Mucosa of rectum (tissue), 2 donors: ENCODE data around the gene PICK1.

Experiments used
- H3K27ac ChIP-seq, 2 donors: one replicate each; pipeline ENCODE4 v1.7.0; 2013; ENCODE audit warnings: inconsistent platforms in 2 of 2, low read depth in 2 of 2, low read length in 2 of 2
- H3K27me3 ChIP-seq, 2 donors: one replicate each; pipeline ENCODE4 v1.7.0; 2013; ENCODE audit warnings: low read length in 2 of 2; ENCODE audit not compliant: control insufficient read depth in 2 of 2, insufficient read depth in 2 of 2
- H3K36me3 ChIP-seq, 2 donors: one replicate each; pipeline ENCODE4 v1.7.0; 2013; ENCODE audit warnings: low read length in 2 of 2; ENCODE audit not compliant: control insufficient read depth in 2 of 2, insufficient read depth in 2 of 2
- H3K4me1 ChIP-seq, 2 donors: one replicate each; pipeline ENCODE4 v1.7.0; 2013; ENCODE audit warnings: low read length in 2 of 2, mild to moderate bottlenecking in 1 of 2; ENCODE audit not compliant: control insufficient read depth in 2 of 2, insufficient read depth in 2 of 2
- H3K4me3 ChIP-seq, 2 donors: one replicate each; pipeline ENCODE4 v1.7.0; 2013; ENCODE audit warnings: low read length in 2 of 2
- H3K9ac ChIP-seq, 2 donors: one replicate each; pipeline ENCODE4 v1.7.0; 2013; ENCODE audit warnings: low read length in 2 of 2, low read depth in 1 of 2, mild to moderate bottlenecking in 1 of 2
- H3K9me3 ChIP-seq, 2 donors: one replicate each; pipeline ENCODE4 v1.7.0; 2013; ENCODE audit warnings: low read length in 2 of 2; ENCODE audit not compliant: control insufficient read depth in 2 of 2
- donor health status: healthy.
- donor health status: Normal muscosa, but diverticular disease.

PICK1 gene

DNA sequence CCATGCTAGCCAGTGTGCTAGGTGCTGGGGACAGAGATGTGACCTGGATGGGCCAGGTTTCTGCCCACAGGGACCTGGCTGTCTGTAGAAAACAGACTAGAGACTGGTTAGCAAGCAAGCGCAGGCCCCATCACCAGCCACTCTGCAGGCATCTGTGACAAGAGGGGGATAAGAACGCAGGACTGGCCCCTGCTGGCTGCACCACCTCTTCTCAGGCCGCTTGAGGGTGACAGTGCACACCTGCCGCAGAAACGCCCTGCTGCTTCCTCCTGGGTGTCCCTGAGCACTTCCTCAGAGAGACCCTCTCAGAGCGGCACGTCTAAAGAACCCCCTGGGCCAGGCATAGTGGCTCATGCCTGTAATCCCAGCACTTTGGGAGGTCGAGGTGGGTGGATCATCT lies 5.9 kb upstream of the PICK1 start:
- Histone ChIP-seq H3K27me3 (peaks cover 3 to 4% of the 10 kb centered on the region in 2 donors), H3K4me3 (no peak overlapping the region), H3K9me3 (no peaks in the 10 kb centered on the region), H3K36me3 (no peaks in the 10 kb centered on the region), H3K27ac (no peak overlapping the region), H3K4me1 (peaks cover 0 to 2% of the 10 kb centered on the region in 2 donors), H3K9ac (no peak overlapping the region)

DNA sequence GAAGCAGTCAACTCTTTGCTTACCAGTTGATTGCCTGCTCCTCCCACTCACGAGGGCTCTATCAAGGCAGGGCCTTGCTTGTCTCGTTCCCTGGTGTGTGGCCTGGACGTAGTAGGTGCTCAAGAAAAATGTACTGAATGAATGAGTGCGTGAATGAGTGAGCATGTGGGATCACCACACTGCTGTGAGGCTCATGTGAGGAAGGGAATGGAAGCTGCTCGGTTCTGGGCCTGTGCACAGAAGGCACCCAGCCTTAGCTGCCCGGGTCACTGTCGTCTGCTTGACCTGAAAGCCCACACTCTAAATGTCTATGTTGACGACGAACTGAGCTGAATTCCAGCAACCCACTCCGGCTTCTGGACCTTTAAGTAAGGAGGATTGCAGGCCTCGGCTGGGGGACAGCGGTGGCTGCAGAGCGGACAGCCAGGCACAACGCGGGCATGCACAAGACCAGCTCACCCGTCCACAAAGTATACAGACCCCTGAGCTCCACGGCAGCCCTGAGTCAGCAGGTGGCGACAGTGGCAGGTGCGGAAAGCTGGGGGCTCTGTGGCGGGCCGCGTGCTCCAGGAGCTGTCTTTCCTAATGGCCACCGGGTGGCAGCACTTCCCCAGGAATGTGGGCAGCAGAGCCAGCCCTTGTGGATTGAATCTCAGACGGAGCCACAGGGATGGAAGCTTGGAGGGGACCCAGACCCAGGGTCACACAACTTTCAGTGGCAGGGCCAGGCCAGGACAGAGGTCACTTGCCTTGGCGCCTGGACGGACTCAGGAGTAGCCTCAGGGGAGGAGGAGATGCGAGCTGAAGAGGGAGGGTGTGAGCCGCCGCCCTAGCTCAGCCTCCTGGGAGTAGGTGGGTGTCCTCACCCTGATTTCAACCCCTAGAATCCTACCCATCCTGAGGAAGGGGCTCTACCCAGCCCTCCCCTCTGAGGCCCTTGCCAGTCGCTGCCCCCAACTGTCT lies 5.0 kb upstream of the PICK1 start:
- Histone ChIP-seq H3K27ac (no peak overlapping the region), H3K4me3 (no peak overlapping the region), H3K36me3 (no peaks in the 10 kb centered on the region)

DNA sequence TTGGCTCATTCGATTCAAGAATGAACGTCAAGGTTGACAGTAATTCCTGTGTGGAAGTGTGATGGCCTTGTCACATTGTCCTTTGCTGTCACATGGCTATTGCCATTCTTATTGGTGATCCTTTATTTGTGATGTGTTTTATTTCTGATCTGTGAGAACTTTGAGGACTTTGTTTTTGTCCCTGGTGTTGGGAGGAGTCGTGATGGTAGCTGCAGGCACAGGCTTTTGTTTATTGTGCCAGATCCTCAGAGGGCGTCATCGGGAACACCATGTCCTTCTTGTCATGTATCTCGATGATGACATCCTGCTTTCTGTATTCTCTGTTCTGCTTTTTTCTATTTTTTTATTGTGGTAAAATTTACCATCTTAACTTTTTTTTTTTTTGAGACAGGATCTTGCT lies 5.6 kb downstream of the PICK1 start:
- Histone ChIP-seq H3K9me3 (no peaks in the 10 kb centered on the region), H3K4me3 (no peak overlapping the region), H3K36me3 (peaks cover 28 to 34% of the 10 kb centered on the region in 2 donors), H3K27me3 (no peaks in the 10 kb centered on the region), H3K9ac (no peak overlapping the region), H3K27ac (no peak overlapping the region), H3K4me1 (peaks cover 0 to under 1% of the 10 kb centered on the region in 2 donors)

More for the DNA sequence above, 5.0 kb upstream of the PICK1 start:
- H3K4me1 ChIP-seq = peaks cover 0 to 2% of the 10 kb centered on the region in 2 donors
- no peaks in the 10 kb centered on the region for H3K9me3 ChIP-seq
- H3K27me3 ChIP-seq = peaks cover 3 to 4% of the 10 kb centered on the region in 2 donors
- no peak overlapping the region for H3K9ac ChIP-seq

- H3K9ac ChIP-seq = no peak overlapping the region
- no peaks in the 10 kb centered on the region for H3K9me3 ChIP-seq
- H3K4me3 ChIP-seq = no peak overlapping the region
- H3K4me1 ChIP-seq = no peaks in the 10 kb centered on the region
- H3K27ac ChIP-seq = no peak overlapping the region
- H3K36me3 ChIP-seq = peaks cover 27 to 37% of the 10 kb centered on the region in 2 donors
- no peaks in the 10 kb centered on the region for H3K27me3 ChIP-seq
Measured at GRCh38 chr22:38065539-38065938, 8.3 kb downstream of the PICK1 start.

GRCh38 chr22:38066381-38067027 lies 9.3 kb downstream of the PICK1 start:
- no peak overlapping the region for H3K27ac ChIP-seq

GRCh38 chr22:38067028-38067415 lies 9.8 kb downstream of the PICK1 start:
- no peak overlapping the region for H3K9ac ChIP-seq
- no peaks in the 10 kb centered on the region for H3K9me3 ChIP-seq
- H3K27me3 ChIP-seq = no peaks in the 10 kb centered on the region
- H3K27ac ChIP-seq = no peak overlapping the region
- H3K4me1 ChIP-seq = no peaks in the 10 kb centered on the region
- H3K4me3 ChIP-seq = no peak overlapping the region
- peaks cover 28 to 41% of the 10 kb centered on the region in 2 donors for H3K36me3 ChIP-seq

More at GRCh38 chr22:38066381-38067027, 9.3 kb downstream of the PICK1 start:
- Histone ChIP-seq H3K36me3 (peaks cover 27 to 37% of the 10 kb centered on the region in 2 donors), H3K4me1 (no peaks in the 10 kb centered on the region), H3K4me3 (no peak overlapping the region), H3K27me3 (no peaks in the 10 kb centered on the region), H3K9ac (no peak overlapping the region), H3K9me3 (no peaks in the 10 kb centered on the region)

DNA sequence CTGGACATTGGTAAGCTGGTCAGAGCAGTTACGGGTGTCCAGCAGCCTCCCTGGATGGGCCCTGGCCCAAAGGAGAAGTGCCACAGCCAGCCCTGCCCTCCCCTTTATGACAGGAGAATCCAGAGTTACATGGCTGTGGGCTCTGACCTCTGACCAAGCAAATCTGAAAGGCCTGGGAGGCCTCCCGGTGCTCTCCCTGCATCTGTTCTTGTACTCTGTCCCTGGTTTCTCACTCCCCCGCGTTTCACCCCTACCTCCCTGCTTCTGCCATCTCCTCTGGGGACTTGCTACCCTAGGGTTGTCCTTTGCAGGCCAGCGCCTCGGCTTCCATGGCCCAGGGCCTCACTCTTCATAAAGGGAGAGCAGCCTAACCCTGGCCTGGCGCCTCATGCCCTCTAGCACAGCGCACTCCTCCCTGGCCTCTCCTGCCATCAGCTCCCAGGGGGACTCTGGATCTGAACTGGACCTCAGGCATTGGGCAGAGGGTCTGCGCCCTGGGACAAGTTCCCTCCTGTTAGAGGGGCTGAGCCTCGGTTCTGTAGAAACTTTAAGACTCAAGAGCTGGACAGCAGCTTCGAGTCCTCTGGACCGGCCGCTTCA lies 10.7 kb downstream of the PICK1 start:
- Histone ChIP-seq H3K9me3 (no peaks in the 10 kb centered on the region), H3K36me3 (peaks cover 37 to 49% of the 10 kb centered on the region in 2 donors), H3K4me3 (no peak overlapping the region), H3K4me1 (no peaks in the 10 kb centered on the region), H3K27ac (no peak overlapping the region), H3K27me3 (no peaks in the 10 kb centered on the region), H3K9ac (no peak overlapping the region)

DNA sequence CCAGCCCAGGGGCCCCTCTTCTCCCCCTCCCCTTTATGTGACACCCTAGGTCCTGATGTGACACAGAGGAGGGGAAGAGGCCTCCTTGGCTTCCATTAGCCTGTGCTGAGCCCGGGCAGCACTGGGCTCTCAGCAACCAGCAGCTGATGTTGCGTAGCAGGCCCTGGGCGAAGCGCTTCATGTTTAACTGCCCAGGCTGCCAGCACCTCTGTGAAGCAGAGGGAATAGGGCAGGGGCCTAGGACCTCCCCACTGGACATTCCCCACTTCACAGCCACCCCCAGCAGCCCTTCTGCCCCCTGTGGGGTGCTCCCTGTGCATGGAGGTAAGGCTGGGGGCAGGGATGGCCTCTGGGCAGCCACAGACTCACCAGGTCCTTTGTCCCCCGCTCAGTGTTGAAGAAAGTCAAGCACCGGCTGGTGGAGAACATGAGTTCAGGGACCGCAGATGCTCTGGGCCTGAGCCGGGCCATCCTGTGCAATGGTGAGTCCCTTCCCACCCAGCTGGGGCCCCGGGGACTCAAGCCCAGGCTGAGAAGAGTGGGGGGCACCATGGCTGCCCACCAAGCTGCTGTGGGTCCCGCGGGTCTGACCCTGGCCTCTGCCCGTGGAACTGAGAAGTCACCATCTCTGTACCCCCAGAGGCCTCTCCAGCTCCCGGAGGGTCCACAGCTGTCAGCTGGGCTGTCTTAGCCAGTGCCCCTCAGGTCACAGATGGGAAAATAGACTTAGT lies 11.6 kb downstream of the PICK1 start:
- no peak overlapping the region for H3K9ac ChIP-seq
- peaks cover 43 to 53% of the 10 kb centered on the region in 2 donors for H3K36me3 ChIP-seq
- no peaks in the 10 kb centered on the region for H3K9me3 ChIP-seq
- H3K27ac ChIP-seq = peak overlapping the region in 1 of 2 donors; percentile 44
- no peak overlapping the region for H3K4me3 ChIP-seq
- H3K4me1 ChIP-seq = no peaks in the 10 kb centered on the region
- no peaks in the 10 kb centered on the region for H3K27me3 ChIP-seq

DNA sequence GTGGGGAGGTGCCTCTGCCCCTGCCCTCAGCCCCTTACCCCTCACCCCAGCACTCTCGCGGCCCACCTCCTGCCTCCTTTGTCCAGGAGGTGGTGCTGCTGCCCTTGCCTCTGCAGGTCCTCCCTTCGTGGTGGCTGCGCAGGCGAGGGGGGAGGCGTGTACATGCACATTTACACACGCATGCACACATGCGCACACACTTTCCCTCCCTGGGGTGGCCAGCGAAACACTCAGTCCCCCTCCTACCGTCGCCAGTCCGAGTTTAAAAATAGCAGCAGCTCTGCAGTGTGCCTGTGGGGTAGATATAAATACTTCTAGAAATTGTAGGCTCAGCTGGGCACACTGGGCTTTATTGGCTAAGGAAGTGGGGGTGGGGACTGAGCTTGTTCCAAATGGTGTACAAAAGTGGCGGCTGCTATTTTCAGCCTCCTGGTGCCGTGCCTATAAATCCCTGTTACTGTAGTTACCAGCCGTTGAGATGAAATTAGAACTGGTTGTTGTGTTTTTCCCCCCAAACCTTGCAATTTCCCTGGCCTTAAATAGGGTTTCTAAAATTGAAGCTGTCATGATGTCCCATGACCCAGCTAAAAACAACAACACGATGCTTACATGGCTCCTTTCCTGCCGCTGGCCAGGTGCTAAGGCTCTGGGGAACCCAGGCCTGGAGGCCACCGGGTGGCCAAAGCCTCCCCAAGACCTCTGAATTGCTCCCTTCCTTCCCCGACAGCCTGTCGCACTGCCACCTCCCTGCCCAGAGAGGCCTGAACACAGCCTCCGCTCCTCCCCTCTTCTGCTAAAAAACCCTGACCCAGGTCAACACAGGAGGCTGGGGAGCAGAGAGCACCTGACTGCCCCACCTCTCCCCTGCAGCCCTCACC lies 12.4 kb downstream of the PICK1 start:
- H3K4me1 ChIP-seq = no peaks in the 10 kb centered on the region
- no peaks in the 10 kb centered on the region for H3K27me3 ChIP-seq
- H3K36me3 ChIP-seq = peaks cover 44 to 57% of the 10 kb centered on the region in 2 donors
- no peak overlapping the region for H3K9ac ChIP-seq
- H3K27ac ChIP-seq = peak overlapping the region; percentile 33 to 44
- no peak overlapping the region for H3K4me3 ChIP-seq
- no peaks in the 10 kb centered on the region for H3K9me3 ChIP-seq
